Measurements from ENCODE around the gene ARHGAP15. TPM values are rescaled to one million over a fixed set of nuclear protein-coding genes. Genes with fewer than 3 reads are reported as not detected.

Gene ARHGAP15
- total RNA-seq, 3 donors from 2014 or later (not counting 1 experiment from before 2014, with no cell fraction given), result 148 to 168 (median 165) TPM

- Histone ChIP-seq H3K27ac (ENCODE audit: low read length) (no peak overlapping the region), H3K4me3 (ENCODE audit: low read length) (no peak overlapping the region), H3K27me3 (ENCODE audit: control insufficient read depth, insufficient read depth, low read length) (no peaks in the 10 kb centered on the region), H3K9me3 (ENCODE audit: control insufficient read depth, insufficient read depth, low read length) (no peaks in the 10 kb centered on the region), H3K36me3 (ENCODE audit: control insufficient read depth, insufficient read depth, low read length) (no peaks in the 10 kb centered on the region), H3K4me1 (ENCODE audit: control insufficient read depth, insufficient read depth, low read length) (no peaks in the 10 kb centered on the region)
- ATAC-seq, result no peak
- H3K36me3 Mint-ChIP-seq, result no peaks in the 10 kb centered on the region
- no peak overlapping the region for H3K27ac Mint-ChIP-seq
- WGBS (ENCODE audit: insufficient coverage), result 68% methylated on average over 2 of the region's 3 CpGs
- peaks cover 0 to 7% of the 10 kb centered on the region in 2 donors for H3K4me1 Mint-ChIP-seq
- intact Hi-C loops (cut with micrococcal nuclease), result no loop called here
- TF ChIP-seq CTCF (IDR thresholded peaks at IDR 0.05), result no peak
- H3K4me3 Mint-ChIP-seq, result no peak overlapping the region
- H3K27me3 Mint-ChIP-seq (ENCODE audit: low read depth in 2 of 2), result peaks cover 0 to 3% of the 10 kb centered on the region in 2 donors
- no peaks in the 10 kb centered on the region for H3K9me3 Mint-ChIP-seq
- no peak for DNase-seq
Observed at GRCh38 chr2:143803936-143804335, 674.7 kb downstream of the ARHGAP15 start.

DNA sequence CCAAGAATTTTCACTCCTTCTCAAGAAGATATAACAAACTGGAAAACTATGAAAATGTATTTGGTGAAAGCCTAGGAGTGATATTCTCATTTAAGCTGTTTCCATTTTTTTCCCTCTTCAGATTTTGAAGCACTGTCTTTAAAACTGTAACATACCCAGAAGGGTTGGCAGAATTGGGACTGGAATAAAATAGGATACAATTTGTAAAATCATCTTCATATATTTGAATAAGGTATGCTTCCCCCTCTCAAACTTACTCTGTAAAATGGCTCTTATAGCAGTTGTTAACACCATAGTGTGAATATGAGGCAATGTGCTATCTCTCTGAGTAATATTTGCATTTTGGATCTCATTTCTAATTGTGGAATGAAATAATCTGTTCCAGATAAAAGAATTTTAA, 676.4 kb downstream of the ARHGAP15 start:
- Mint-ChIP-seq H3K27ac (no peak overlapping the region), H3K4me3 (no peak overlapping the region), H3K9me3 (no peaks in the 10 kb centered on the region), H3K27me3 (ENCODE audit: low read depth in 2 of 2) (peaks cover 0 to 3% of the 10 kb centered on the region in 2 donors), H3K4me1 (peaks cover 0 to 7% of the 10 kb centered on the region in 2 donors), H3K36me3 (no peaks in the 10 kb centered on the region)
- H3K9me3 ChIP-seq (ENCODE audit: control insufficient read depth, insufficient read depth, low read length), result no peaks in the 10 kb centered on the region
- H3K27ac ChIP-seq (ENCODE audit: low read length), result no peak overlapping the region
- H3K4me1 ChIP-seq (ENCODE audit: control insufficient read depth, insufficient read depth, low read length), result no peaks in the 10 kb centered on the region
- no peak overlapping the region for H3K4me3 ChIP-seq (ENCODE audit: low read length)
- intact Hi-C loops (cut with micrococcal nuclease), result no loop called here
- ATAC-seq, result no peak
- no peaks in the 10 kb centered on the region for H3K27me3 ChIP-seq (ENCODE audit: control insufficient read depth, insufficient read depth, low read length)
- no peaks in the 10 kb centered on the region for H3K36me3 ChIP-seq (ENCODE audit: control insufficient read depth, insufficient read depth, low read length)
- no peak for DNase-seq
- TF ChIP-seq CTCF (IDR thresholded peaks at IDR 0.05), result no peak

- H3K4me3 Mint-ChIP-seq, result no peak overlapping the region
- ATAC-seq (no peak), DNase-seq (no peak)
- Histone ChIP-seq H3K4me3 (ENCODE audit: low read length) (no peak overlapping the region), H3K27me3 (ENCODE audit: control insufficient read depth, insufficient read depth, low read length) (no peaks in the 10 kb centered on the region), H3K27ac (ENCODE audit: low read length) (no peak overlapping the region), H3K36me3 (ENCODE audit: control insufficient read depth, insufficient read depth, low read length) (no peaks in the 10 kb centered on the region), H3K4me1 (ENCODE audit: control insufficient read depth, insufficient read depth, low read length) (no peaks in the 10 kb centered on the region), H3K9me3 (ENCODE audit: control insufficient read depth, insufficient read depth, low read length) (no peaks in the 10 kb centered on the region)
- intact Hi-C loops (cut with micrococcal nuclease), result no loop called here
- H3K4me1 Mint-ChIP-seq, result peaks cover 0 to 7% of the 10 kb centered on the region in 2 donors
- no peaks in the 10 kb centered on the region for H3K9me3 Mint-ChIP-seq
- H3K27ac Mint-ChIP-seq, result no peak overlapping the region
- peaks cover 0 to 10% of the 10 kb centered on the region in 2 donors for H3K27me3 Mint-ChIP-seq (ENCODE audit: low read depth in 2 of 2)
- TF ChIP-seq CTCF (IDR thresholded peaks at IDR 0.05), result no peak
- no peaks in the 10 kb centered on the region for H3K36me3 Mint-ChIP-seq
- WGBS (ENCODE audit: insufficient coverage), result no CpG with 5 or more reads among the region's 1 CpG
Observed at GRCh38 chr2:143807192-143807591, 678.0 kb downstream of the ARHGAP15 start.

DNA sequence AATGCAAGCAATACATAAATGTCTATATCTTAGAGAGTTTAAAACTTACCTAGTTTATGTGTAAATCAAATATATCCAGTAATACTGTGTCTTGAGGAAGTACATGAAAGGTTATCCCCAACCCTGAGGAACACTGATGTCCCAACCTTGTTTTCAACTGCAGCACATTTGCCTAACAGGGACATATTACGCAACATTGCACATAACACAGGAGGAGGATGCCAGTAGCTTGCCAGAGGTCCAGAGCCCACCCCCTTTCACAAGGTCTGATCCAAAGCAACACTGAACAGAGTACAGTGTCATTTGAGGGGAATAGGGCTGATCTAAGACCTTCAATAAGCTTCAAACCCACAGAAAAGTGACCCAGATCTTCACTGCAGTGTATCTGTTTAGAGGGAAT, 678.5 kb downstream of the ARHGAP15 start:
- H3K4me1 Mint-ChIP-seq, result peaks cover 0 to 7% of the 10 kb centered on the region in 2 donors
- no peak for TF ChIP-seq CTCF (IDR thresholded peaks at IDR 0.05)
- ATAC-seq (no peak), DNase-seq (no peak)
- no peak overlapping the region for H3K4me3 Mint-ChIP-seq
- no peaks in the 10 kb centered on the region for H3K4me1 ChIP-seq (ENCODE audit: control insufficient read depth, insufficient read depth, low read length)
- no peaks in the 10 kb centered on the region for H3K36me3 ChIP-seq (ENCODE audit: control insufficient read depth, insufficient read depth, low read length)
- no peak overlapping the region for H3K4me3 ChIP-seq (ENCODE audit: low read length)
- intact Hi-C loops (cut with micrococcal nuclease), result no loop called here
- H3K36me3 Mint-ChIP-seq, result no peaks in the 10 kb centered on the region
- H3K27ac ChIP-seq (ENCODE audit: low read length), result no peak overlapping the region
- whole genome bisulfite sequencing (ENCODE audit: insufficient coverage), result 100% methylated on average over 1 of the region's 1 CpG
- no peak overlapping the region for H3K27ac Mint-ChIP-seq
- H3K27me3 Mint-ChIP-seq (ENCODE audit: low read depth in 2 of 2), result peaks cover 0 to 10% of the 10 kb centered on the region in 2 donors
- no peaks in the 10 kb centered on the region for H3K9me3 Mint-ChIP-seq
- no peaks in the 10 kb centered on the region for H3K27me3 ChIP-seq (ENCODE audit: control insufficient read depth, insufficient read depth, low read length)
- H3K9me3 ChIP-seq (ENCODE audit: control insufficient read depth, insufficient read depth, low read length), result no peaks in the 10 kb centered on the region

All from natural killer cell (primary cell).